GM12891 (cell line): ENCODE data around the gene AAMP.
A peak's percentile ranks its signal among the peaks of the same experiment; 100 is the strongest.

ENCODE experiments used
- DNase-seq: peaks from one replicate; pipeline ENCODE4 v3.0.0; 2011; ENCODE audit warnings: low spot score; ENCODE audit not compliant: insufficient read length
- FAIRE-seq: peaks from 2 replicates; lab custom pipeline; 2011; peaks lifted over from hg19 to GRCh38; lab: Jason Lieb, UNC
- PAX5 ChIP-seq: IDR thresholded peaks from 2 replicates; pipeline ENCODE4 v1.6.1; 2011; ENCODE audit warnings: low read length, moderate library complexity, mild to moderate bottlenecking; ENCODE audit not compliant: insufficient read depth, severe bottlenecking
- POLR2A ChIP-seq: IDR thresholded peaks from 2 replicates; pipeline ENCODE4 v1.6.1; 2011; ENCODE audit warnings: low read depth, low read length, control low read depth
- POLR2AphosphoS5 ChIP-seq: IDR thresholded peaks from 2 replicates; pipeline ENCODE4 v1.6.1; 2011; ENCODE audit warnings: low read depth, low read length, control low read depth
- POU2F2 ChIP-seq: IDR thresholded peaks from 2 replicates; pipeline ENCODE4 v1.6.1; 2011; ENCODE audit warnings: low read depth, mild to moderate bottlenecking, control low read depth, low read length, moderate library complexity
- SPI1 ChIP-seq: IDR thresholded peaks from 2 replicates; pipeline ENCODE4 v1.6.1; 2011; ENCODE audit warnings: low read depth, low read length, control low read depth
- TAF1 ChIP-seq: IDR thresholded peaks from 2 replicates; pipeline ENCODE4 v1.6.1; 2011; ENCODE audit warnings: low read depth, low read length, control low read depth

AAMP gene

DNA sequence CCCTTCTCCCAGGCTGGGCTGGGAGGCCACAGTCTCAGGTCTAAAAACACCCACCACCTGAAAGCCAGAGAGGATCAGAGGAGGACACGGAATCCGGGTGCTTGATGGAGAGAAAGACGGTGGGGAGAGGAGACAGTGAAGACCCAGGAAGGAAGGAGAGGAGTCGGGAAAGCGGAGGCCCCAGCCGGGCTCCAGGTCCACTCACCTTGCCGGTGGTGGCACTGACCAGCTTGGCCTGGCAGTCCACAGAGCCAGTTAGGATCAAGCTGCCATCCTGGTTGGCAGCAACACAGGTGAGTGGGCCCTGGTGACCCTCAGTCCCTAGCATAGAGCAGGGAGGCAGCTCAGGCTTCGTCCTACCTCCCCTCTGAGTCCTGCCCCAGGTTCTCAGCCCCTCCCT lies 4.3 kb downstream of the AAMP start:
- DNase-seq (no peak), FAIRE-seq (no peak)
- TF ChIP-seq SPI1 (no peak), TAF1 (no peak), PAX5 (no peak), POLR2AphosphoS5 (no peak), POLR2A (no peak), POU2F2 (no peak)

DNA sequence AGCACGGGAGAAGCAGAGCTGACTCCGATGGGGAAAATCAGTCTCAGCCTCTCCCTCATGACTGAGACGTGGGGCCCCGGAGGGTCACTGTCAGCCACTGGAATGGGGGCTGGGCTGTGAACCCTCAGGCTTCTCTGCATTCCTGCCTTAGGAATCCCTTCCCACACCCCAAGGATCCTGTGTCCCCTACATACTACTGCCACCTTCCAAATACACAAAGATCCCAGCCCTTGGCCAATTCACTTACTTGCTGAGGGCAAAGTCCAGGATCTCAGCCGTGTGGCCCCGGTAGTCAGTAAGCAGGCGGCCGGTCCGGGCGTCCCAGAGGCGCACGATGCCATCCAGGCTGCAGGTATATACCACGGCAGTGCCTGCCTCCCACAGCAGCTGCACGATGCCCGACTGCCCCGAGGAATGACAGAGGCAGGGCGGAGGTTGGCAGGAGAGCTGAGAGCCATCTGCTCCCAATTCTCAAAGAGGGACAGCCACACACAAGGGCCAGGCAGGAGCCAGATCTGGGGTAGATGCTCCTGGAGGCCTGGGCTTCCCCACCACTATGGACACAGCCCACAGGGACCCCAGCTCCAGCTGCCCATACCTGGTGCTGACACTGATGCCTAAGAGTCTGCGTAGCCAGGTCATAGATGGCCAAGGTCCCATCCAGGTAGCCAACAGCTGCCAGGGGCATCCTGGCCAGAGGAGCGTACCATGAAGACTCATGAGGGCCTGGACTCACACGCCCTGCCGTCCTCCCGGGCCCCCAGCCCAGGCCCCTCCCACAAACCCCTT lies 5.0 kb downstream of the AAMP start:
- FAIRE-seq (no peak), DNase-seq (no peak)
- TF ChIP-seq POU2F2, result no peak
- no peak for TF ChIP-seq SPI1
- TF ChIP-seq POLR2A, result no peak
- TF ChIP-seq PAX5, result no peak
- TF ChIP-seq TAF1, result no peak

DNA sequence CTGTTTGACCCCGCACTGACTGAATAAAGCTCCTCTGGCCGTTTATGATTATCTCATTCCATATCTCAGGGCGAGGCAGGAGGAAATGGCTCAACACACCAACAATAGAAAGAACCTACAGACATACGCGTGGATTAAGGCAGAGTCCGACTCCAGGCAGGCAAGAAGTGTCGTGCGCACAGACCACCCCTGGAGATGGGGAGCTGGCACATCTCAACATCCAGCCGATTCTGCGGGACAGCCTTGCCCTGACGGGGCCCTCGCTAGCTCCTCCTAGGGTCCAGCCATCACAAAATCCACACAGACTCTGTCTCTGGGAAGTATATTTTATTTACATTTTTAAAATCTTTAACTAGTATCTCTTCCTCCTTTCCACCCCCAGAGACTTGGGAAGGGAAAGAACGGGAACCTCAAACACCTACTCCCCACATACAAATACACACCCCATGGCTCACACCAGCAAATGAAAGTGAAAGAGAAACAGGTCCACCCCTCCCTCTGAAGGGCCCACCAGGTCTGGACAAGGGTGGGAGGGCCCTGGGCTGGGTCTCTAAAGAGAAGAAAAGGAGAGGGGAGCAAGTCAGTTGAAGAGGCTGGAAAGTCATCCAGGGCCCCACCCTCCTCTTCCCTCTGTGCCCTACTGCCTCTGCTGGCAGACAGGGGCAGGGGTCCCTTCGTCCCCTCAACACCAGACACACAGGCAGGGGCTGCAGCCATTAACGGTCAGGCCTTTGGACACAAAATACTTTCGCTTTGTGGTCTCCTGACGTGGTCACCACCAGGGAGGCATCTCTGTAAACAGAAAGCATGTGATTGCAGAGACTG lies 5.9 kb downstream of the AAMP start:
- DNase-seq (no peak), FAIRE-seq (no peak)
- no peak for TF ChIP-seq POU2F2
- TF ChIP-seq TAF1, result no peak
- TF ChIP-seq POLR2AphosphoS5, result no peak

DNA sequence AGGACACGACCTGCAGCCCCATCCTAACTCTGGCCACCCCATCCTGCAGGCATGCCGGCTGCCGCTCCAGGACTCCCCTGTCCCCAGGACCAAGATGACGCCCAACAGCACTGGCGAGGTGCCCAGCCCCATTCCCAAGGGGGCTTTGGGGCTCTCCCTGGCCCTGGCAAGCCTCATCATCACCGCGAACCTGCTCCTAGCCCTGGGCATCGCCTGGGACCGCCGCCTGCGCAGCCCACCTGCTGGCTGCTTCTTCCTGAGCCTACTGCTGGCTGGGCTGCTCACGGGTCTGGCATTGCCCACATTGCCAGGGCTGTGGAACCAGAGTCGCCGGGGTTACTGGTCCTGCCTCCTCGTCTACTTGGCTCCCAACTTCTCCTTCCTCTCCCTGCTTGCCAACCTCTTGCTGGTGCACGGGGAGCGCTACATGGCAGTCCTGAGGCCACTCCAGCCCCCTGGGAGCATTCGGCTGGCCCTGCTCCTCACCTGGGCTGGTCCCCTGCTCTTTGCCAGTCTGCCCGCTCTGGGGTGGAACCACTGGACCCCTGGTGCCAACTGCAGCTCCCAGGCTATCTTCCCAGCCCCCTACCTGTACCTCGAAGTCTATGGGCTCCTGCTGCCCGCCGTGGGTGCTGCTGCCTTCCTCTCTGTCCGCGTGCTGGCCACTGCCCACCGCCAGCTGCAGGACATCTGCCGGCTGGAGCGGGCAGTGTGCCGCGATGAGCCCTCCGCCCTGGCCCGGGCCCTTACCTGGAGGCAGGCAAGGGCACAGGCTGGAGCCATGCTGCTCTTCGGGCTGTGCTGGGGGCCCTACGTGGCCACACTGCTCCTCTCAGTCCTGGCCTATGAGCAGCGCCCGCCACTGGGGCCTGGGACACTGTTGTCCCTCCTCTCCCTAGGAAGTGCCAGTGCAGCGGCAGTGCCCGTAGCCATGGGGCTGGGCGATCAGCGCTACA lies 7.0 kb downstream of the AAMP start:
- TF ChIP-seq POLR2A (no peak), SPI1 (no peak), POLR2AphosphoS5 (no peak), TAF1 (no peak), POU2F2 (no peak), PAX5 (no peak)
- DNase-seq, result no peak
- FAIRE-seq, result no peak

DNA sequence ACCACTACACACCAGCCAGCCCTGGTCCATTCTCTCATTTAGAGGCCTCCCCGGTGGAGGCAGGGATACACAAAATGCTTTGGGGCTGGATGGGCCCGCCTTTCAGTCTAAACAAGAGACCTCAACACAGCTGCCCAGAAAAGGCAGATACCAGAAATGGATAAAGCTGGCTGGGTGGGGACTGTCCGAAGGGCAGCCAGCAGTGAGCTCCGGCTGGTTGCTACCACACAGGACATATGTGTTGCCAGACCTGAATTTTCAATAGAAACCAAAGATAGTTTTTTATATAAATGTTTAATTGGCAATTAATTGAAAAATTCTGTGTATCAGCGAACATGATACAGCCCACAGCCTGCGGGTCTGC lies 7.7 kb downstream of the AAMP start:
- no peak for FAIRE-seq
- no peak for DNase-seq
- no peak for TF ChIP-seq TAF1
- no peak for TF ChIP-seq PAX5
- TF ChIP-seq POU2F2, result no peak
- TF ChIP-seq SPI1, result no peak

DNA sequence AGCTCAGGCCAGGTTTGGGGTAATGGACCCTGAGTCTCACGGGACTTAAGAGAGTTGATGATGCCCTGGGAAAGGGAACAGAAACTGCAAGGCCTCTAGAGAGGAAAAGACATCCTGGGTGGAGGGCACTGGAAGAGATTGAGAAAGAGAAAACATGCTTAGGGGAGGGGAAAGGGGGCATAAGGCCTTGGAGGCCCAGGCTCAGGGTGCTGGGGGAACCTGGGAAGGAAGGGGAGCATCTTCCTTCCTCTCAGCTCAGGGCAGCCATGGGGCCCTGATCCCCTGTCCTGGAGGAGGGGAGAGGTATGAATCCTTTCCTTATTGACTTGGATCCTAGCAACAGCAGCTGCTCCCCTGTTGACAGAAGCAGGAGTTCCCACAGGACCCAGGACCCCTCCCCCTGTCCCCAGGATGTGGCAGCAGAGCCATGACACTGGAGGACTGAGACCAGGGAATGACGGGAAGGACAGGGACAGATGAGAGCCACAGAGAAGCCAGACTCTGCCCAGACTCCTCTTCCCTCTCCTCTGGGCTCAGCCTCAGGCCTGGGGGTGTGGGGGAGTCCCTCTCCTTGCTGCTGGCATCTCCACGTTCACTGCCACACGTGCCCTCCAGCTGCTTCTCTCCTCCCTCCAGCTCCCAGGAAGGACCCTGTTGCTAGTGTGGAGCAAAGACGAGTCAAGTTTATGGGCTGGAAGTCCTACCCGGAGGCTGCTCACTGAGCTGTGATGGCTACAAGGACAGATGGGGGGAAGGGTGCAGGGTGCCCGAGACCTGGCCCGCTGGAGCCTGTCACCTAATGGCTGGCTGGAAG lies 8.3 kb downstream of the AAMP start:
- DNase-seq (no peak), FAIRE-seq (peak; percentile 16)
- TF ChIP-seq SPI1 (peak; percentile 23; the same call in 1 of the 2 replicates), POLR2A (no peak)

DNA sequence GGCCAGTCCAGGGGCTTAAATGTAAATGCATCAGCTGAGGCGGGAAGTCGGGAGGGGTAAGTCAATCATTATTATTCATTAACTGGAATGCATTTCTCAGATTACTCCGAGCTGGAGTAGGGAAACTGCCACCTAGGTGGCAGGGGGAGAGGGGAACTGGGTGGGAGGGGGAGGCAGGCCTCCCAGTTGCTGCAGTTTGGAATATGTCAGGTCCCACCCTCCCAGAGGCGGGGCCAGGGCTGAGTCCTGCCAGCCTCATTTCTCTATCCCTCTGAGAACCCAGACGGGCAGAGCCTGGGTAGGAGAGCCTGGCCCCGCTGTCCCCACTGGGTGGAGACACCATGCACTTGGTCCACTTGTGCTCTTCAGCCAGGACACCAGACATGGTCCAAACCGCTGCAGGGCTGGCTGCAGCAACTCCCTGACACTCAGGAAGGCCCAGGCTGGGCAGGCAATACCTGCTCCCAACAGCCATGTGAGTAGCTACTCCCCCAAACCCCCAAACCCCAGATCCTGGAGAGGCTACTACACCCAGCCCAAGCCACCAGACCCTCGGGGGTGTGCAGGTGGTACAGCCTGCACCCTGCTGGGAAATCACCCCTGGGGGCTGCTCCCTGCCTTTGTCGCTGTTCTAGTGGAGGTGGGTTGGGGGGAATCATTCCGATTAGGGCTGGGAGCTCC lies 9.1 kb downstream of the AAMP start, which contains the start of gene GPBAR1:
TSS of gene GPBAR1 (plus strand) at position 274 of the 681 bp plus-strand sequence. CDS start 1,710 bp downstream, outside the sequence.
- FAIRE-seq (no peak), DNase-seq (no peak)
- no peak for TF ChIP-seq TAF1
- no peak for TF ChIP-seq POLR2A

DNA sequence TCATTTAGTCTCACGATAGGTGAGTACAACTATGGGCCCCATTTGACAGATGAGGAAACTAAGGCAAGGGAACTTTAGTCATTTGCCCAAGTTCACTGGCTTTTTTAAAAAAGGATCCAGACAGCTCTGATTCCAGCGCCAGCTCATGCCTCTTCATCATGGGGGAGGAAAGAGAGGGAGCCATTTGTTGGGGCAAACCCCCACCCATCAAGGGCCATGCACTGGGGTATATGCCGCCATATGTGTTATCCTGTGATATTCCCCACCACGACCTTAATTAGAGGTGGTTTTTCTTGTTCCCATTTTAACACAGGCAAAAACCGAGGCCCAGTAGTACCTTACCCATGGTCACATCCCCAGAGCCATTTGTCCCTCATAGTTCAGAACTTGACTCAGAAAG lies 9.8 kb downstream of the AAMP start:
- TF ChIP-seq POLR2AphosphoS5, result no peak
- TF ChIP-seq TAF1, result no peak
- TF ChIP-seq SPI1, result no peak
- no peak for TF ChIP-seq POLR2A
- no peak for TF ChIP-seq POU2F2
- no peak for TF ChIP-seq PAX5
- no peak for FAIRE-seq
- DNase-seq, result no peak
